Liver (tissue), 3 donors: ENCODE data around the gene RPL38.

Source experiments
- CTCF ChIP-seq: fragments of 150-350 bp; IDR thresholded peaks from 2 replicates; pipeline ENCODE4 v1.5.1; 2017; ENCODE audit warnings: improper control_type of control experiment, low read depth, low read length; ENCODE audit not compliant: missing input control
- EGR1 ChIP-seq, 2 donors: IDR thresholded peaks; 2 replicates each; pipeline ENCODE4 v1.6.1; 2016 to 2018; ENCODE audit warnings: antibody characterized with exemption in 2 of 2, low read depth in 2 of 2
- FOXA1 ChIP-seq: IDR thresholded peaks from 2 replicates; pipeline ENCODE4 v1.6.1; 2016; ENCODE audit warnings: antibody characterized with exemption
- MAX ChIP-seq: IDR thresholded peaks from 2 replicates; pipeline ENCODE4 v1.6.1; 2016; ENCODE audit warnings: antibody characterized with exemption
- NR2F2 ChIP-seq: IDR thresholded peaks from 2 replicates; pipeline ENCODE4 v1.6.1; 2016; ENCODE audit warnings: antibody characterized with exemption
- RAD21 ChIP-seq, 2 donors: IDR thresholded peaks; 2 replicates each; pipeline ENCODE4 v1.6.1; 2016; ENCODE audit warnings: antibody characterized with exemption in 2 of 2, mild to moderate bottlenecking in 2 of 2
- REST ChIP-seq: IDR thresholded peaks from 2 replicates; pipeline ENCODE4 v1.6.1; 2016; ENCODE audit warnings: antibody characterized with exemption, mild to moderate bottlenecking
- TAF1 ChIP-seq: conservative IDR thresholded peaks from 2 replicates; pipeline ENCODE4 v1.6.1; 2016; ENCODE audit warnings: antibody characterized with exemption, mild to moderate bottlenecking
- YY1 ChIP-seq: IDR thresholded peaks from 2 replicates; pipeline ENCODE4 v1.6.1; 2016; ENCODE audit warnings: antibody characterized with exemption, mild to moderate bottlenecking
- donor health status: healthy.
- donor health status: healthy.

- no peak for TF ChIP-seq CTCF
- no peak for TF ChIP-seq MAX
- TF ChIP-seq RAD21 (IDR thresholded peaks at IDR 0.05), result no peak
- no peak for TF ChIP-seq REST
- no peak for TF ChIP-seq NR2F2
- no peak for TF ChIP-seq TAF1
- no peak for TF ChIP-seq YY1
- TF ChIP-seq EGR1 (IDR thresholded peaks at IDR 0.05; ENCODE audit: low read depth in 2 of 2), result no peak
- TF ChIP-seq FOXA1, result no peak
Measured at GRCh38 chr17:74201948-74202347, 1.5 kb upstream of the RPL38 start.
